ENCODE results near the gene TMED5.

- no peak for TF ChIP-seq CTCF (IDR thresholded peaks at IDR 0.05; ENCODE audit: insufficient read depth, low read length, poor library complexity, severe bottlenecking)
- TF ChIP-seq EZH2phosphoT487 (conservative IDR thresholded peaks at IDR 0.05; ENCODE audit: low read length) = no peak
Measured at GRCh38 chr1:93123201-93123783, 56.9 kb downstream of the TMED5 start.
